Activated CD4-positive, alpha-beta memory T cell treated with anti-CD3 and anti-CD28 coated beads, Interleukin-2, amount 10 ng/mL, durations not matched to agents 7 days and 5 days (primary cell): ENCODE measurements around the gene ZRANB1. TPM values are rescaled to one million over a fixed set of nuclear protein-coding genes. Genes with fewer than 3 reads are reported as not detected.

Experiments used
- CTCF ChIA-PET: fragments of 350-600 bp; sonication (Branson Sonifier 250); formaldehyde crosslinking; loops from one replicate; lab custom pipeline; 2021; ENCODE audit warnings: antibody characterized with exemption, inconsistent platforms; lab: Charles Lee
- POLR2A ChIA-PET: fragments of 350-600 bp; sonication (Branson Sonifier 250); formaldehyde crosslinking; loops from one replicate; lab custom pipeline; 2021; ENCODE audit warnings: antibody characterized with exemption; lab: Charles Lee
- DNase-seq: peaks from one replicate; pipeline ENCODE4 v3.0.0-alpha.2; 2020
- H3K27ac Mint-ChIP-seq: one replicate; pipeline ENCODE4 v1.8.0; 2021; ENCODE audit warnings: mild to moderate bottlenecking, mixed read lengths
- H3K27me3 Mint-ChIP-seq: one replicate; pipeline ENCODE4 v1.8.0; 2021; ENCODE audit warnings: mixed read lengths
- H3K36me3 Mint-ChIP-seq: one replicate; pipeline ENCODE4 v1.8.0; 2021; ENCODE audit warnings: low read depth, mixed read lengths
- H3K4me1 Mint-ChIP-seq: one replicate; pipeline ENCODE4 v1.8.0; 2021; ENCODE audit warnings: mixed read lengths
- H3K4me3 Mint-ChIP-seq: one replicate; pipeline ENCODE4 v1.8.0; 2021; ENCODE audit warnings: mild to moderate bottlenecking, mixed read lengths
- H3K9me3 Mint-ChIP-seq: one replicate; pipeline ENCODE4 v1.8.0; 2021; ENCODE audit warnings: mixed read lengths
- total RNA-seq, 2 experiments: library from RNA; stranded (reverse); gene quantifications; one replicate each; pipeline ENCODE4 v1.2.3, GENCODE V29; 2021

ZRANB1 gene
- total RNA-seq, 2 experiments from 2014 or later = 11.2 to 12.3 TPM

- POLR2A ChIA-PET = no interaction called here
- H3K4me1 Mint-ChIP-seq = peaks cover 11% of the 10 kb centered on the region
- H3K36me3 Mint-ChIP-seq = peaks cover 11% of the 10 kb centered on the region
- no peaks in the 10 kb centered on the region for H3K27me3 Mint-ChIP-seq
- peaks cover 3% of the 10 kb centered on the region for H3K9me3 Mint-ChIP-seq
- CTCF ChIA-PET = interaction anchor here (1.3 kb wide), 1 partner anchor 11 kb away, joined by 4 read pairs; no protein-coding TSS in a partner anchor
- H3K4me3 Mint-ChIP-seq = no peak overlapping the region
- no peak for DNase-seq
- H3K27ac Mint-ChIP-seq = no peak overlapping the region
Measured at GRCh38 chr10:124935946-124936345, 6.0 kb upstream of the ZRANB1 start.

- Mint-ChIP-seq H3K36me3 (peaks cover 8% of the 10 kb centered on the region), H3K27me3 (no peaks in the 10 kb centered on the region), H3K27ac (no peak overlapping the region), H3K9me3 (peaks cover 2% of the 10 kb centered on the region), H3K4me1 (peaks cover 11% of the 10 kb centered on the region), H3K4me3 (no peak overlapping the region)
- CTCF ChIA-PET = interaction anchor here (0.9 to 1.3 kb wide), 2 partner anchors 10 to 36 kb away, joined by 4 to 5 read pairs; no protein-coding TSS in a partner anchor
- no peak for DNase-seq
- POLR2A ChIA-PET = no interaction called here
Measured at GRCh38 chr10:124936813-124937212, 5.1 kb upstream of the ZRANB1 start.

GRCh38 chr10:124939290-124939689, 2.6 kb upstream of the ZRANB1 start:
- peaks cover 13% of the 10 kb centered on the region for H3K36me3 Mint-ChIP-seq

GRCh38 chr10:124942317-124943169, 620 bp downstream of the ZRANB1 start:
- ChIA-PET POLR2A (no interaction called here), CTCF (interaction anchor here (0.9 kb wide), 1 partner anchor 554 kb away, joined by 3 read pairs; no protein-coding TSS in a partner anchor)
- Mint-ChIP-seq H3K27me3 (no peaks in the 10 kb centered on the region), H3K4me1 (peaks cover 9% of the 10 kb centered on the region), H3K9me3 (no peaks in the 10 kb centered on the region), H3K27ac (no peak overlapping the region), H3K36me3 (peaks cover 11% of the 10 kb centered on the region), H3K4me3 (no peak overlapping the region)
- no peak for DNase-seq

More at GRCh38 chr10:124939290-124939689, 2.6 kb upstream of the ZRANB1 start:
- Mint-ChIP-seq H3K27me3 (no peaks in the 10 kb centered on the region), H3K9me3 (no peaks in the 10 kb centered on the region), H3K4me1 (peaks cover 20% of the 10 kb centered on the region), H3K4me3 (no peak overlapping the region), H3K27ac (no peak overlapping the region)
- DNase-seq = no peak
- CTCF ChIA-PET = interaction anchor here (1.1 kb wide), 1 partner anchor 53 kb away, joined by 3 read pairs; no protein-coding TSS in a partner anchor
- POLR2A ChIA-PET = interaction anchor here (0.7 kb wide), 1 partner anchor 22 kb away, joined by 3 read pairs; no protein-coding TSS in a partner anchor

GRCh38 chr10:124943301-124944092, 1.6 kb downstream of the ZRANB1 start:
- H3K27ac Mint-ChIP-seq = no peak overlapping the region

GRCh38 chr10:124944982-124945381, 3.1 kb downstream of the ZRANB1 start:
- Mint-ChIP-seq H3K4me3 (no peak overlapping the region), H3K9me3 (no peaks in the 10 kb centered on the region), H3K27me3 (no peaks in the 10 kb centered on the region), H3K36me3 (peaks cover 14% of the 10 kb centered on the region), H3K4me1 (peaks cover 9% of the 10 kb centered on the region), H3K27ac (no peak overlapping the region)
- DNase-seq = no peak
- POLR2A ChIA-PET = no interaction called here
- CTCF ChIA-PET = no interaction called here

More at GRCh38 chr10:124943301-124944092, 1.6 kb downstream of the ZRANB1 start:
- Mint-ChIP-seq H3K9me3 (no peaks in the 10 kb centered on the region), H3K27me3 (no peaks in the 10 kb centered on the region), H3K4me1 (peaks cover 9% of the 10 kb centered on the region), H3K4me3 (no peak overlapping the region), H3K36me3 (peaks cover 11% of the 10 kb centered on the region)
- POLR2A ChIA-PET = interaction anchor here (0.5 kb wide), 1 partner anchor 20 kb away, joined by 3 read pairs; no protein-coding TSS in a partner anchor
- DNase-seq = no peak
- CTCF ChIA-PET = interaction anchor here (0.9 kb wide), 1 partner anchor 554 kb away, joined by 3 read pairs; no protein-coding TSS in a partner anchor

- Mint-ChIP-seq H3K4me3 (no peak overlapping the region), H3K9me3 (no peaks in the 10 kb centered on the region), H3K4me1 (peaks cover 9% of the 10 kb centered on the region), H3K36me3 (peaks cover 14% of the 10 kb centered on the region), H3K27ac (no peak overlapping the region), H3K27me3 (no peaks in the 10 kb centered on the region)
- CTCF ChIA-PET = interaction anchor here (0.6 to 1.6 kb wide), 2 partner anchors 10 to 35 kb away, joined by 3 to 4 read pairs; no protein-coding TSS in a partner anchor
- POLR2A ChIA-PET = no interaction called here
- DNase-seq = no peak
Measured at GRCh38 chr10:124946945-124947344, 5.0 kb downstream of the ZRANB1 start.

- H3K9me3 Mint-ChIP-seq = no peaks in the 10 kb centered on the region
- peaks cover 4% of the 10 kb centered on the region for H3K36me3 Mint-ChIP-seq
- H3K4me1 Mint-ChIP-seq = no peaks in the 10 kb centered on the region
- no peak for DNase-seq
- POLR2A ChIA-PET = no interaction called here
- no peak overlapping the region for H3K4me3 Mint-ChIP-seq
- H3K27me3 Mint-ChIP-seq = no peaks in the 10 kb centered on the region
- no peak overlapping the region for H3K27ac Mint-ChIP-seq
- CTCF ChIA-PET = no interaction called here
Measured at GRCh38 chr10:124949543-124949942, 7.6 kb downstream of the ZRANB1 start.

- CTCF ChIA-PET = no interaction called here
- no peaks in the 10 kb centered on the region for H3K9me3 Mint-ChIP-seq
- peaks cover 8% of the 10 kb centered on the region for H3K4me1 Mint-ChIP-seq
- H3K4me3 Mint-ChIP-seq = no peak overlapping the region
- H3K27ac Mint-ChIP-seq = no peak overlapping the region
- H3K27me3 Mint-ChIP-seq = no peaks in the 10 kb centered on the region
- POLR2A ChIA-PET = no interaction called here
- H3K36me3 Mint-ChIP-seq = peaks cover 2% of the 10 kb centered on the region
- DNase-seq = no peak
Measured at GRCh38 chr10:124952123-124952522, 10.2 kb downstream of the ZRANB1 start.

GRCh38 chr10:124953421-124953820, 11.5 kb downstream of the ZRANB1 start:
- H3K36me3 Mint-ChIP-seq = peaks cover 2% of the 10 kb centered on the region
- no peak overlapping the region for H3K4me3 Mint-ChIP-seq
- H3K27me3 Mint-ChIP-seq = no peaks in the 10 kb centered on the region
- H3K9me3 Mint-ChIP-seq = no peaks in the 10 kb centered on the region
- H3K4me1 Mint-ChIP-seq = peaks cover 8% of the 10 kb centered on the region
- ChIA-PET POLR2A (no interaction called here), CTCF (interaction anchor here (0.6 kb wide), 1 partner anchor 1704 kb away, joined by 5 read pairs; no protein-coding TSS in a partner anchor)
- H3K27ac Mint-ChIP-seq = no peak overlapping the region
- no peak for DNase-seq

GRCh38 chr10:124955243-124955642, 13.3 kb downstream of the ZRANB1 start:
- no peak overlapping the region for H3K4me3 Mint-ChIP-seq
- DNase-seq = no peak
- H3K27ac Mint-ChIP-seq = no peak overlapping the region
- peaks cover 16% of the 10 kb centered on the region for H3K4me1 Mint-ChIP-seq
- no peaks in the 10 kb centered on the region for H3K36me3 Mint-ChIP-seq
- ChIA-PET CTCF (no interaction called here), POLR2A (no interaction called here)
- no peaks in the 10 kb centered on the region for H3K9me3 Mint-ChIP-seq
- no peaks in the 10 kb centered on the region for H3K27me3 Mint-ChIP-seq

- no peak for DNase-seq
- CTCF ChIA-PET = no interaction called here
Measured at GRCh38 chr10:124955868-124956267, 13.9 kb downstream of the ZRANB1 start.

GRCh38 chr10:124956764-124957163, 14.8 kb downstream of the ZRANB1 start:
- no peaks in the 10 kb centered on the region for H3K9me3 Mint-ChIP-seq
- H3K36me3 Mint-ChIP-seq = no peaks in the 10 kb centered on the region
- peaks cover 23% of the 10 kb centered on the region for H3K4me1 Mint-ChIP-seq
- POLR2A ChIA-PET = no interaction called here
- H3K4me3 Mint-ChIP-seq = no peak overlapping the region
- no peaks in the 10 kb centered on the region for H3K27me3 Mint-ChIP-seq
- CTCF ChIA-PET = no interaction called here
- no peak overlapping the region for H3K27ac Mint-ChIP-seq
- DNase-seq = no peak

More at GRCh38 chr10:124955868-124956267, 13.9 kb downstream of the ZRANB1 start:
- no peaks in the 10 kb centered on the region for H3K36me3 Mint-ChIP-seq
- no peak overlapping the region for H3K27ac Mint-ChIP-seq
- no peak overlapping the region for H3K4me3 Mint-ChIP-seq
- no peaks in the 10 kb centered on the region for H3K27me3 Mint-ChIP-seq
- H3K9me3 Mint-ChIP-seq = no peaks in the 10 kb centered on the region
- peaks cover 19% of the 10 kb centered on the region for H3K4me1 Mint-ChIP-seq
- POLR2A ChIA-PET = no interaction called here
